ENCODE measurements around the gene KHNYN. TPM values are rescaled to one million over a fixed set of nuclear protein-coding genes. Genes with fewer than 3 reads are reported as not detected.

KHNYN gene
- total and polyA plus RNA-seq, 2 experiments from 2014 or later, result 2.7 to 28.1 TPM

DNA sequence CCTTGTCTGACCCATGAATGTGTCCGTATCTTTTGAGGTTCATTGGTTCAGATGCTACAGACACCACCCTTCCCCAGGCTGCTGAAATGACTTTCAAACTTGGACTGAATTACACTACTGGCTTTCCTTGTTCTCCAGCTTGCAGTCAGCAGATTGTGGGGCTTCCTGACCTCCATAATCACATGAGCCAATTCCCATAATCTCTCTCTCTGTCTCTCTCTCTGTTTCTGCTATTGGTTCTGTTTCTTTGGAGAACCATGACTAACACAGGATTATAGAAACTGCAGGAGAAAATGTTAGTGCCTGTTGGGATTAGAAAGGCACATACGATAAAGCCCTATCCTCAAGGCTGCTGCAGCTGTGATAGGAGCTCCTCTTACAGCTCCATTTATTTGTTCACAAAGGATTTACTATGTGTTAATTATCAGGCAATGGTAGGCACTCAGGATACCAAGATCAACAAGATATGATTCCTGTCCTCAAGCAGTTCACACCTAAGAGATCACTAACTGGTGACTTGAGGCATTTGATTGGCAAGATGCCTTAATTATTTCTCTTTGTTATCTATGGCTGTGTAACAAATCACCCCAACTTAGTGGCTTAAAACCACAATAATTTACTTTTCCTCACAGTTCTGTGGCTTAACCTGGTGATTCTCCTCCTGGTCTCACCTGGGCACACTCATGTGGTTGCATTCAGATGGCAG lies 41.1 kb upstream of the KHNYN start (continued):
- TF ChIP-seq, protein P1, sequence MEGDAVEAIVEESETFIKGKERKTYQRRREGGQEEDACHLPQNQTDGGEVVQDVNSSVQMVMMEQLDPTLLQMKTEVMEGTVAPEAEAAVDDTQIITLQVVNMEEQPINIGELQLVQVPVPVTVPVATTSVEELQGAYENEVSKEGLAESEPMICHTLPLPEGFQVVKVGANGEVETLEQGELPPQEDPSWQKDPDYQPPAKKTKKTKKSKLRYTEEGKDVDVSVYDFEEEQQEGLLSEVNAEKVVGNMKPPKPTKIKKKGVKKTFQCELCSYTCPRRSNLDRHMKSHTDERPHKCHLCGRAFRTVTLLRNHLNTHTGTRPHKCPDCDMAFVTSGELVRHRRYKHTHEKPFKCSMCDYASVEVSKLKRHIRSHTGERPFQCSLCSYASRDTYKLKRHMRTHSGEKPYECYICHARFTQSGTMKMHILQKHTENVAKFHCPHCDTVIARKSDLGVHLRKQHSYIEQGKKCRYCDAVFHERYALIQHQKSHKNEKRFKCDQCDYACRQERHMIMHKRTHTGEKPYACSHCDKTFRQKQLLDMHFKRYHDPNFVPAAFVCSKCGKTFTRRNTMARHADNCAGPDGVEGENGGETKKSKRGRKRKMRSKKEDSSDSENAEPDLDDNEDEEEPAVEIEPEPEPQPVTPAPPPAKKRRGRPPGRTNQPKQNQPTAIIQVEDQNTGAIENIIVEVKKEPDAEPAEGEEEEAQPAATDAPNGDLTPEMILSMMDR (conservative IDR thresholded peaks at IDR 0.05; ENCODE audit: low read depth in 2 of 2), result no peak
- TF ChIP-seq CREB1 (CRISPR knock-in tag; IDR thresholded peaks at IDR 0.05; ENCODE audit: low read depth), result no peak

DNA sequence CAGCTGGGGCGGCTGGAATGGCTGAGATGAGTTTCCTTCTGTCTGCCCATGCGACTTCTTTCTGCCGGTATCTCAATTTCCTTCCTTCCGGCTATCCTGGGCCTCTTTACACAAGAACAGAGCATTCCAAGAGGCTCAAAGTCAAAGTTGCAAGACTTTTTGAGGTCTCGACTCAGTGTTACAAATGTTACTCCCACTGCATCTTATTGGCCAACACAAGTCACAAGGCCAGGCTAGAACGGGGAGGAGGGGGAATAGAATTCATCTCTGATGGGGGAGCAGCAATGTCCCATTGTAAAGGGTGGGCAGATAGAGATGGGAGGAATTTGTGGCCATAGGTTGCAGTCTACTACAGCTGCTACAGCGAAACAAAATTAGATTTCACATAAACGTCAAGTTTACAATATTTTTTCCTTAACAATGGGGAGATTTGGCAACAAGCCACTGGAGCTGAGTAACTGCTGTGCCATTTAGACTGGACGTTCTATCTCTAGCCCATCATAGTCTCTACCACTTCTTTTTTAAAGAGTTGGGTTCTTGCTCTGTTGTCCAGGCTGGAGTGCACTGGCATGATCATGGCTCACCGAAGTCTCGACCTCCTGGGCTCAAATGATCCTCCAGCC lies 40.4 kb upstream of the KHNYN start:
- Histone ChIP-seq H2AFZ (peak overlapping the region; percentile 86), H3F3A (replicated peaks; ENCODE audit: low read depth) (0 out of 2 replicates have a peak, but pooled peaks cover 4% of the 10 kb centered on the region), H3K27me3 (ENCODE audit: insufficient read depth) (no peaks in the 10 kb centered on the region), H3K36me3 (ENCODE audit: insufficient read depth) (no peaks in the 10 kb centered on the region), H3K79me2 (replicated peaks; ENCODE audit: insufficient read depth) (no peaks in the 10 kb centered on the region), H3K4me2 (no peak overlapping the region), H3K9me2 (ENCODE audit: insufficient read depth) (no peaks in the 10 kb centered on the region), H3K4me3 (no peak overlapping the region), H3K27ac (ENCODE audit: low read depth) (no peak overlapping the region), H3K4me1 (ENCODE audit: insufficient read depth) (peaks cover 16% of the 10 kb centered on the region; the same call in 1 of the 2 replicates), H4K20me1 (replicated peaks; ENCODE audit: insufficient read depth) (no peaks in the 10 kb centered on the region)
- ATAC-seq (no peak; the same call in 2 of the 3 replicates), DNase-seq (ENCODE audit: low spot score) (no peak)
- H3K36me3 Mint-ChIP-seq (ENCODE audit: low read depth), result no peaks in the 10 kb centered on the region
- no peaks in the 10 kb centered on the region for H3K9me3 Mint-ChIP-seq
- H3K27me3 Mint-ChIP-seq (ENCODE audit: insufficient read depth, low read depth, poor library complexity), result peaks cover 2% of the 10 kb centered on the region
- no peak overlapping the region for H3K4me3 Mint-ChIP-seq
- peaks cover 19% of the 10 kb centered on the region for H3K4me1 Mint-ChIP-seq
- H3K27ac Mint-ChIP-seq, result no peak overlapping the region
- TF ChIP-seq, protein P1 (conservative IDR thresholded peaks at IDR 0.05; ENCODE audit: low read depth in 2 of 2), result no peak
- TF ChIP-seq EZH2phosphoT487 (IDR thresholded peaks at IDR 0.05; ENCODE audit: unreplicated experiment) (no peak), EZH2 (IDR thresholded peaks at IDR 0.05; ENCODE audit: low read depth, unreplicated experiment) (no peak), JUNB (IDR thresholded peaks at IDR 0.05; ENCODE audit: unreplicated experiment) (no peak), ZNF114 (CRISPR knock-in tag; IDR thresholded peaks at IDR 0.05) (no peak), ZNF331 (CRISPR knock-in tag; IDR thresholded peaks at IDR 0.05; ENCODE audit: low read depth) (no peak), CREB1 (CRISPR knock-in tag; IDR thresholded peaks at IDR 0.05; ENCODE audit: low read depth) (no peak), NANOG (IDR thresholded peaks at IDR 0.05; ENCODE audit: borderline replicate concordance) (no peak), STAT1 (IDR thresholded peaks at IDR 0.05; ENCODE audit: unreplicated experiment) (no peak)
- TF ChIP-seq, protein P2, sequence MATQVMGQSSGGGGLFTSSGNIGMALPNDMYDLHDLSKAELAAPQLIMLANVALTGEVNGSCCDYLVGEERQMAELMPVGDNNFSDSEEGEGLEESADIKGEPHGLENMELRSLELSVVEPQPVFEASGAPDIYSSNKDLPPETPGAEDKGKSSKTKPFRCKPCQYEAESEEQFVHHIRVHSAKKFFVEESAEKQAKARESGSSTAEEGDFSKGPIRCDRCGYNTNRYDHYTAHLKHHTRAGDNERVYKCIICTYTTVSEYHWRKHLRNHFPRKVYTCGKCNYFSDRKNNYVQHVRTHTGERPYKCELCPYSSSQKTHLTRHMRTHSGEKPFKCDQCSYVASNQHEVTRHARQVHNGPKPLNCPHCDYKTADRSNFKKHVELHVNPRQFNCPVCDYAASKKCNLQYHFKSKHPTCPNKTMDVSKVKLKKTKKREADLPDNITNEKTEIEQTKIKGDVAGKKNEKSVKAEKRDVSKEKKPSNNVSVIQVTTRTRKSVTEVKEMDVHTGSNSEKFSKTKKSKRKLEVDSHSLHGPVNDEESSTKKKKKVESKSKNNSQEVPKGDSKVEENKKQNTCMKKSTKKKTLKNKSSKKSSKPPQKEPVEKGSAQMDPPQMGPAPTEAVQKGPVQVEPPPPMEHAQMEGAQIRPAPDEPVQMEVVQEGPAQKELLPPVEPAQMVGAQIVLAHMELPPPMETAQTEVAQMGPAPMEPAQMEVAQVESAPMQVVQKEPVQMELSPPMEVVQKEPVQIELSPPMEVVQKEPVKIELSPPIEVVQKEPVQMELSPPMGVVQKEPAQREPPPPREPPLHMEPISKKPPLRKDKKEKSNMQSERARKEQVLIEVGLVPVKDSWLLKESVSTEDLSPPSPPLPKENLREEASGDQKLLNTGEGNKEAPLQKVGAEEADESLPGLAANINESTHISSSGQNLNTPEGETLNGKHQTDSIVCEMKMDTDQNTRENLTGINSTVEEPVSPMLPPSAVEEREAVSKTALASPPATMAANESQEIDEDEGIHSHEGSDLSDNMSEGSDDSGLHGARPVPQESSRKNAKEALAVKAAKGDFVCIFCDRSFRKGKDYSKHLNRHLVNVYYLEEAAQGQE (IDR thresholded peaks at IDR 0.05; ENCODE audit: unreplicated experiment), result no peak
